Astrocyte of the cerebellum (primary cell): Measurements from ENCODE around the gene WDR20.

Source experiments
- DNase-seq: peaks from one replicate; pipeline ENCODE4 v3.0.0-alpha.2; 2011; ENCODE audit warnings: low read depth
- H3K4me3 ChIP-seq: 2 replicates; pipeline ENCODE4 v1.5.1; 2011; ENCODE audit warnings: mild to moderate bottlenecking, low read depth, low read length, moderate library complexity
- CTCF ChIP-seq: IDR thresholded peaks from 2 replicates; pipeline ENCODE4 v1.5.1; 2012; ENCODE audit warnings: low read length, low read depth, moderate library complexity, mild to moderate bottlenecking; ENCODE audit errors: missing control alignments
- in situ Hi-C: cut with HindIII; loops from 2 replicates; pipeline ENCODE4 v1.10.0; 2017; ENCODE audit warnings: low sequenced_read_pairs

The WDR20 gene

GRCh38 chr14:102229739-102230092 is 90.0 kb downstream of the WDR20 start:
- no peak for DNase-seq
- no peak for TF ChIP-seq CTCF
- H3K4me3 ChIP-seq: no peak overlapping the region
- in situ Hi-C loops: no loop called here

GRCh38 chr14:102230481-102231210 is 90.9 kb downstream of the WDR20 start:
- TF ChIP-seq CTCF: no peak
- DNase-seq: no peak

GRCh38 chr14:102231476-102232347 is 92.0 kb downstream of the WDR20 start:
- no peak overlapping the region for H3K4me3 ChIP-seq
- no peak for DNase-seq
- in situ Hi-C loops: no loop called here
- TF ChIP-seq CTCF: no peak

More at GRCh38 chr14:102230481-102231210, 90.9 kb downstream of the WDR20 start:
- H3K4me3 ChIP-seq: no peak overlapping the region
- in situ Hi-C loops: no loop called here

GRCh38 chr14:102232348-102232625 is 92.6 kb downstream of the WDR20 start:
- in situ Hi-C loops: no loop called here
- DNase-seq: no peak
- TF ChIP-seq CTCF: no peak
- no peak overlapping the region for H3K4me3 ChIP-seq

- in situ Hi-C loops: no loop called here
- no peak for DNase-seq
- no peak overlapping the region for H3K4me3 ChIP-seq
- no peak for TF ChIP-seq CTCF
These were observed 93.4 kb downstream of the WDR20 start for GRCh38 chr14:102233081-102233480.

GRCh38 chr14:102234331-102235264 is 94.9 kb downstream of the WDR20 start:
- TF ChIP-seq CTCF: no peak
- in situ Hi-C loops: no loop called here
- peak overlapping the region; percentile 16 for H3K4me3 ChIP-seq
- DNase-seq: no peak
